Measurements from ENCODE around the gene MYO1A. TPM values are rescaled to one million over a fixed set of nuclear protein-coding genes. Genes with fewer than 3 reads are reported as not detected.

The MYO1A gene
- total and polyA plus RNA-seq, 2 of the 13 experiments (the other 11 are each of a cell fraction or from before 2014, with no cell fraction given) = 5.3 to 6.0 TPM

- TF ChIP-seq ZFY (CRISPR knock-in tag; IDR thresholded peaks at IDR 0.05) (peak; percentile 78; the same call in 1 of the 2 replicates), SIN3A (IDR thresholded peaks at IDR 0.05; ENCODE audit: borderline replicate concordance, low read depth, low read length) (no peak), SOX6 (IDR thresholded peaks at IDR 0.05) (no peak), SOX6 (CRISPR knock-in tag; IDR thresholded peaks at IDR 0.05) (peak; percentile 69; the same call in 1 of the 2 replicates), GTF2F1 (IDR thresholded peaks at IDR 0.05; ENCODE audit: low read length) (no peak), GATAD2A (CRISPR knock-in tag; IDR thresholded peaks at IDR 0.05) (peak; percentile 87), AFF4 (CRISPR knock-in tag; IDR thresholded peaks at IDR 0.05) (no peak), JDP2 (CRISPR knock-in tag; IDR thresholded peaks at IDR 0.05; ENCODE audit: borderline replicate concordance) (no peak), CCDC6 (CRISPR knock-in tag; IDR thresholded peaks at IDR 0.05) (0 out of 2 replicates have a peak, but pooled peaks have one; percentile 39), ARID3A (IDR thresholded peaks at IDR 0.05; ENCODE audit: low read depth, low read length) (no peak), NCOA2 (CRISPR knock-in tag; IDR thresholded peaks at IDR 0.05) (peak; percentile 70), ZNF747 (CRISPR knock-in tag; IDR thresholded peaks at IDR 0.05; ENCODE audit: borderline replicate concordance) (no peak), SRSF4 (IDR thresholded peaks at IDR 0.05; ENCODE audit: low read depth, low read length, poor library complexity, severe bottlenecking) (no peak), MXD3 (CRISPR knock-in tag; IDR thresholded peaks at IDR 0.05) (peak; percentile 51), RBM39 (IDR thresholded peaks at IDR 0.05; ENCODE audit: low read depth, low read length, poor library complexity, severe bottlenecking) (no peak), CBFB (CRISPR knock-in tag; IDR thresholded peaks at IDR 0.05) (no peak), ZNF382 (CRISPR knock-in tag; IDR thresholded peaks at IDR 0.05; ENCODE audit: borderline replicate concordance) (no peak), DR1 (CRISPR knock-in tag; IDR thresholded peaks at IDR 0.05) (peak; percentile 70; the same call in 1 of the 2 replicates), SIN3B (IDR thresholded peaks at IDR 0.05; ENCODE audit: low read length) (no peak), PHF8 (CRISPR knock-in tag; IDR thresholded peaks at IDR 0.05) (peak; percentile 48), ZNF282 (IDR thresholded peaks at IDR 0.05; ENCODE audit: partially characterized antibody) (no peak), JUN (CRISPR knock-in tag; IDR thresholded peaks at IDR 0.05) (no peak), ZNF276 (CRISPR knock-in tag; IDR thresholded peaks at IDR 0.05; ENCODE audit: low read depth) (peak; percentile 30; the same call in 1 of the 2 replicates)
Measured at GRCh38 chr12:57088354-57089270, 38.7 kb upstream of the MYO1A start, which contains the start of gene NAB2 (continued).

All from HepG2 (cell line).